K562 (cell line): ENCODE data around the gene CYRIA. TPM values are rescaled to one million over a fixed set of nuclear protein-coding genes. Genes with fewer than 3 reads are reported as not detected.

Experiments
- CBFA2T2 ChIP-seq: fragments of 450-650 bp; conservative IDR thresholded peaks from 2 replicates; pipeline ENCODE4 v1.6.1; 2017; ENCODE audit warnings: mild to moderate bottlenecking
- CREM ChIP-seq: IDR thresholded peaks from 2 replicates; pipeline ENCODE4 v1.6.1; 2014; ENCODE audit warnings: antibody characterized with exemption, low read depth
- GTF2A2 ChIP-seq: IDR thresholded peaks from 2 replicates; pipeline ENCODE4 v1.6.1; 2016; ENCODE audit warnings: mild to moderate bottlenecking, missing genetic modification characterization, missing compliant biosample characterization
- HDAC2 ChIP-seq: fragments of 450-650 bp; IDR thresholded peaks from 2 replicates; pipeline ENCODE4 v1.6.1; 2016; ENCODE audit warnings: mild to moderate bottlenecking
- LCOR ChIP-seq: sonication (generic); formaldehyde crosslinking; IDR thresholded peaks from 2 replicates; pipeline ENCODE4 v1.8.0; 2022; ENCODE audit warnings: mild to moderate bottlenecking, missing genetic modification reagents
- MTA2 ChIP-seq: fragments of 450-650 bp; IDR thresholded peaks from 2 replicates; pipeline ENCODE4 v1.6.1; 2016; ENCODE audit warnings: low read depth
- RFX1 ChIP-seq: fragments of 450-650 bp; IDR thresholded peaks from 2 replicates; pipeline ENCODE4 v1.6.1; 2016; ENCODE audit warnings: mild to moderate bottlenecking, moderate library complexity
- SRSF1 ChIP-seq: fragments of 200-400 bp; formaldehyde crosslinking; IDR thresholded peaks from 2 replicates; pipeline ENCODE4 v1.6.1; 2017; ENCODE audit warnings: mild to moderate bottlenecking, low read depth, low read length, moderate library complexity
- TBL1XR1 ChIP-seq, 2 experiments: IDR thresholded peaks; 2 replicates each; pipeline ENCODE4 v1.6.1; 2012; ENCODE audit warnings: improper control_type of control experiment in 2 of 2, low read length in 2 of 2, mild to moderate bottlenecking in 1 of 2
- ZC3H8 ChIP-seq: fragments of 450-650 bp; IDR thresholded peaks from 2 replicates; pipeline ENCODE4 v1.6.1; 2017
- ZNF197 ChIP-seq: fragments of 200-800 bp; sonication (Bioruptor generic); IDR thresholded peaks from 2 replicates; pipeline ENCODE4 v1.6.1; 2016; ENCODE audit warnings: low read depth, missing genetic modification characterization, missing compliant biosample characterization
- ZNF282 ChIP-seq: sonication (generic); formaldehyde crosslinking; IDR thresholded peaks from 2 replicates; pipeline ENCODE4 v1.8.1; 2023; ENCODE audit warnings: missing genetic modification reagents
- ZNF766 ChIP-seq: fragments of 200-800 bp; sonication (Bioruptor generic); conservative IDR thresholded peaks from 2 replicates; pipeline ENCODE4 v1.6.1; 2016; ENCODE audit warnings: missing genetic modification characterization, missing compliant biosample characterization
- ZNF830 ChIP-seq: fragments of 250-450 bp; sonication (Bioruptor Pico); IDR thresholded peaks from 2 replicates; pipeline ENCODE4 v1.5.0; 2021; ENCODE audit warnings: mild to moderate bottlenecking
- polyA plus RNA-seq, 8 experiments: library from polyadenylated mRNA; depleted of rRNA in 4 of 8; stranded (reverse) in 5 of 8; unstranded in 3 of 8; fragments of >200 nt; fragmentation: Nextera tagmentation in 2 of 8; fragmentation: Illumina TruSeq in 1 of 8; extraction: Ambion mirVana in 2 of 8; extraction: Trizol in 1 of 8; gene quantifications; 2 replicates each; pipeline versions ENCODE4 v1.2.1 to v1.2.3, GENCODE V29; 2011 to 2014; ENCODE audit warnings: inconsistent platforms in 1 of 8, missing spikeins in 1 of 8
- total RNA-seq, 7 experiments: library from RNA; depleted of rRNA in 6 of 7; stranded (reverse); fragments of >200 nt in 6 of 7; fragmentation: Illumina TruSeq in 2 of 7; extraction: Trizol in 2 of 7; gene quantifications; 2 replicates each; pipeline versions ENCODE4 v1.2.1 to v1.2.3, GENCODE V29; 2011 to 2021; ENCODE audit warnings: low replicate concordance in 1 of 7
- TF ChIP-seq, protein P1 (sequence below): IDR thresholded peaks from 2 replicates; pipeline ENCODE4 v1.6.1; 2011; ENCODE audit warnings: borderline replicate concordance, low read depth, mild to moderate bottlenecking, moderate library complexity, low read length; ENCODE audit not compliant: insufficient read depth, poor library complexity, severe bottlenecking
- TF ChIP-seq, protein P2 (sequence below): fragments of 450-650 bp; conservative IDR thresholded peaks from 2 replicates; pipeline ENCODE4 v1.6.1; 2016; ENCODE audit warnings: missing genetic modification characterization, low read depth, mild to moderate bottlenecking, control low read depth, missing compliant biosample characterization
- TF ChIP-seq, protein P3 (sequence below): fragments of 250-450 bp; sonication (Bioruptor Pico); IDR thresholded peaks from 2 replicates; pipeline ENCODE4 v1.5.1; 2021; ENCODE audit warnings: mild to moderate bottlenecking
- TF ChIP-seq, protein P4 (sequence below): conservative IDR thresholded peaks from 2 replicates; pipeline ENCODE4 v1.6.1; 2011; ENCODE audit warnings: low read depth, mild to moderate bottlenecking, low read length; ENCODE audit not compliant: control insufficient read depth
- TF ChIP-seq, protein P5 (sequence below): fragments of 450-650 bp; IDR thresholded peaks from 2 replicates; pipeline ENCODE4 v1.7.0; 2016; ENCODE audit warnings: borderline replicate concordance

Gene CYRIA
- total and polyA plus RNA-seq, 9 of the 15 experiments (the other 6 are each of a cell fraction or from before 2014, with no cell fraction given): 0.84 to 5.6 (median 3.0) TPM

DNA sequence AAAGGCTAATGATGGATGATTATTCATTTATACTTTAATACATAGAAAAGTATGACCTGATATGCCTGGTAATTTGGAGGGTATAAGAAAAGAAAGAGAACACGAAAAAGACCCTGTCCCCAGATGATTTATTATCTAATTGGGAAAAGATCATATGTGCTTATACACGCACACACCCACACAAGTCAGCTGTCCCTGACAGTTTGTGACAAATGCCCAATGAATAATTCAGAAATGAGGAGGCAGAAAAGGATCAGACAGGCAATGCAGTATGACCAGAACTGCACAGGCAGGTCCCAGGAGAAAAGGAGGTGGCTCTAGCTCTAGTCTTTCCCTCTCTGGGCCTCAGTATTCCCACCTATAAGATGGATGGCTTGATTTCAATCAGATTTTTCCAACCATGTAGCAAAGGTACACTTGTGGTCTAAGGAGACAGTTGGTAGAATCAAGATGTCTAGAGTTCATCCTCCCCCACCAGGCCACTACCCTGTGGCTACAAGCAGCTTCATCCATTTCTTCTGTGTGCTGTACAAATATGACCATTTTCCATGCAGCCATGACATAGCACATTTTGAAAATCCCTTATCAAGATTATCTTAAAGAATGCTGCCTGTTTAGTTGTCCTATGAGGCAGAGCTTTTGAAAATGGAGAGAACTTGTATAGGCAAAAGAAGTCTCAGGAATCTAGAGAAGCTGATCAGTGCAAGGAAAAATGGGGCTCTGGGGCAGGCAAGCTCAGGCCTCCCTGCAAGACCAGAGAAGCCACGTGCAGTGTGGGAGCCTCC is 19.7 kb downstream of the CYRIA start (continued):
- TF ChIP-seq CREM: 0 out of 2 replicates have a peak, but pooled peaks have one; percentile 3
- TF ChIP-seq RFX1: no peak
- peak; percentile 85; the same call in 1 of the 2 replicates for TF ChIP-seq ZNF766 (CRISPR knock-in tag)
- TF ChIP-seq, protein P1, sequence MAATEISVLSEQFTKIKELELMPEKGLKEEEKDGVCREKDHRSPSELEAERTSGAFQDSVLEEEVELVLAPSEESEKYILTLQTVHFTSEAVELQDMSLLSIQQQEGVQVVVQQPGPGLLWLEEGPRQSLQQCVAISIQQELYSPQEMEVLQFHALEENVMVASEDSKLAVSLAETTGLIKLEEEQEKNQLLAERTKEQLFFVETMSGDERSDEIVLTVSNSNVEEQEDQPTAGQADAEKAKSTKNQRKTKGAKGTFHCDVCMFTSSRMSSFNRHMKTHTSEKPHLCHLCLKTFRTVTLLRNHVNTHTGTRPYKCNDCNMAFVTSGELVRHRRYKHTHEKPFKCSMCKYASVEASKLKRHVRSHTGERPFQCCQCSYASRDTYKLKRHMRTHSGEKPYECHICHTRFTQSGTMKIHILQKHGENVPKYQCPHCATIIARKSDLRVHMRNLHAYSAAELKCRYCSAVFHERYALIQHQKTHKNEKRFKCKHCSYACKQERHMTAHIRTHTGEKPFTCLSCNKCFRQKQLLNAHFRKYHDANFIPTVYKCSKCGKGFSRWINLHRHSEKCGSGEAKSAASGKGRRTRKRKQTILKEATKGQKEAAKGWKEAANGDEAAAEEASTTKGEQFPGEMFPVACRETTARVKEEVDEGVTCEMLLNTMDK: no peak
- TF ChIP-seq ZC3H8: no peak
- TF ChIP-seq TBL1XR1 (IDR thresholded peaks at IDR 0.05; ENCODE audit: low read length in 2 of 2): no peak
- TF ChIP-seq ZNF197 (CRISPR knock-in tag): no peak
- no peak for TF ChIP-seq ZNF830 (CRISPR knock-in tag)
- TF ChIP-seq GTF2A2 (tag): peak; percentile 51; the same call in 1 of the 2 replicates
- no peak for TF ChIP-seq MTA2
- no peak for TF ChIP-seq SRSF1
- TF ChIP-seq, protein P2, sequence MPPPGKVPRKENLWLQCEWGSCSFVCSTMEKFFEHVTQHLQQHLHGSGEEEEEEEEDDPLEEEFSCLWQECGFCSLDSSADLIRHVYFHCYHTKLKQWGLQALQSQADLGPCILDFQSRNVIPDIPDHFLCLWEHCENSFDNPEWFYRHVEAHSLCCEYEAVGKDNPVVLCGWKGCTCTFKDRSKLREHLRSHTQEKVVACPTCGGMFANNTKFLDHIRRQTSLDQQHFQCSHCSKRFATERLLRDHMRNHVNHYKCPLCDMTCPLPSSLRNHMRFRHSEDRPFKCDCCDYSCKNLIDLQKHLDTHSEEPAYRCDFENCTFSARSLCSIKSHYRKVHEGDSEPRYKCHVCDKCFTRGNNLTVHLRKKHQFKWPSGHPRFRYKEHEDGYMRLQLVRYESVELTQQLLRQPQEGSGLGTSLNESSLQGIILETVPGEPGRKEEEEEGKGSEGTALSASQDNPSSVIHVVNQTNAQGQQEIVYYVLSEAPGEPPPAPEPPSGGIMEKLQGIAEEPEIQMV (tag): no peak
- TF ChIP-seq, protein P3, sequence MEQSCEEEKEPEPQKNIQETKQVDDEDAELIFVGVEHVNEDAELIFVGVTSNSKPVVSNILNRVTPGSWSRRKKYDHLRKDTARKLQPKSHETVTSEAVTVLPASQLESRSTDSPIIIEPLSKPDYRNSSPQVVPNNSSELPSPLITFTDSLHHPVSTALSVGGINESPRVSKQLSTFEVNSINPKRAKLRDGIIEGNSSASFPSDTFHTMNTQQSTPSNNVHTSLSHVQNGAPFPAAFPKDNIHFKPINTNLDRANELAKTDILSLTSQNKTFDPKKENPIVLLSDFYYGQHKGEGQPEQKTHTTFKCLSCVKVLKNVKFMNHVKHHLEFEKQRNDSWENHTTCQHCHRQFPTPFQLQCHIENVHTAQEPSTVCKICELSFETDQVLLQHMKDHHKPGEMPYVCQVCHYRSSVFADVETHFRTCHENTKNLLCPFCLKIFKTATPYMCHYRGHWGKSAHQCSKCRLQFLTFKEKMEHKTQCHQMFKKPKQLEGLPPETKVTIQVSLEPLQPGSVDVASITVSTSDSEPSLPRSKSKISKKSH (CRISPR knock-in tag): no peak
- no peak for TF ChIP-seq ZNF282 (CRISPR knock-in tag)
- TF ChIP-seq CBFA2T2: no peak
- no peak for TF ChIP-seq LCOR (CRISPR knock-in tag)
- TF ChIP-seq, protein P4, sequence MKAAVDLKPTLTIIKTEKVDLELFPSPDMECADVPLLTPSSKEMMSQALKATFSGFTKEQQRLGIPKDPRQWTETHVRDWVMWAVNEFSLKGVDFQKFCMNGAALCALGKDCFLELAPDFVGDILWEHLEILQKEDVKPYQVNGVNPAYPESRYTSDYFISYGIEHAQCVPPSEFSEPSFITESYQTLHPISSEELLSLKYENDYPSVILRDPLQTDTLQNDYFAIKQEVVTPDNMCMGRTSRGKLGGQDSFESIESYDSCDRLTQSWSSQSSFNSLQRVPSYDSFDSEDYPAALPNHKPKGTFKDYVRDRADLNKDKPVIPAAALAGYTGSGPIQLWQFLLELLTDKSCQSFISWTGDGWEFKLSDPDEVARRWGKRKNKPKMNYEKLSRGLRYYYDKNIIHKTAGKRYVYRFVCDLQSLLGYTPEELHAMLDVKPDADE: no peak
- TF ChIP-seq, protein P5, sequence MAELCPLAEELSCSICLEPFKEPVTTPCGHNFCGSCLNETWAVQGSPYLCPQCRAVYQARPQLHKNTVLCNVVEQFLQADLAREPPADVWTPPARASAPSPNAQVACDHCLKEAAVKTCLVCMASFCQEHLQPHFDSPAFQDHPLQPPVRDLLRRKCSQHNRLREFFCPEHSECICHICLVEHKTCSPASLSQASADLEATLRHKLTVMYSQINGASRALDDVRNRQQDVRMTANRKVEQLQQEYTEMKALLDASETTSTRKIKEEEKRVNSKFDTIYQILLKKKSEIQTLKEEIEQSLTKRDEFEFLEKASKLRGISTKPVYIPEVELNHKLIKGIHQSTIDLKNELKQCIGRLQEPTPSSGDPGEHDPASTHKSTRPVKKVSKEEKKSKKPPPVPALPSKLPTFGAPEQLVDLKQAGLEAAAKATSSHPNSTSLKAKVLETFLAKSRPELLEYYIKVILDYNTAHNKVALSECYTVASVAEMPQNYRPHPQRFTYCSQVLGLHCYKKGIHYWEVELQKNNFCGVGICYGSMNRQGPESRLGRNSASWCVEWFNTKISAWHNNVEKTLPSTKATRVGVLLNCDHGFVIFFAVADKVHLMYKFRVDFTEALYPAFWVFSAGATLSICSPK: no peak
- TF ChIP-seq HDAC2: no peak; the same call in 1 of the 2 replicates
